Measurements from ENCODE around the gene SLC16A14. TPM values are rescaled to one million over a fixed set of nuclear protein-coding genes. Genes with fewer than 3 reads are reported as not detected.
A peak's percentile ranks its signal among the peaks of the same experiment; 100 is the strongest.

SLC16A14 gene
- polyA plus RNA-seq, 1 donor: 1.9 TPM

- Histone ChIP-seq H3K27ac (ENCODE audit: low read length) (no peak overlapping the region), H3K9me3 (ENCODE audit: control insufficient read depth, low read depth, low read length) (no peaks in the 10 kb centered on the region), H3K4me3 (ENCODE audit: low read length) (no peak overlapping the region), H3K36me3 (ENCODE audit: control insufficient read depth, insufficient read depth, low read length) (no peaks in the 10 kb centered on the region), H3K4me1 (ENCODE audit: control insufficient read depth, insufficient read depth, low read length) (no peaks in the 10 kb centered on the region), H3K27me3 (ENCODE audit: control insufficient read depth, insufficient read depth, low read length) (no peaks in the 10 kb centered on the region)
- DNase-seq: no peak
- 83% methylated on average over 1 of the region's 5 CpGs for WGBS (ENCODE audit: insufficient coverage, low lambda C conversion rate)
These were observed 25.7 kb downstream of the SLC16A14 start for GRCh38 chr2:230043025-230043424.

- Histone ChIP-seq H3K4me3 (ENCODE audit: low read length) (no peak overlapping the region), H3K9me3 (ENCODE audit: control insufficient read depth, low read depth, low read length) (no peaks in the 10 kb centered on the region), H3K36me3 (ENCODE audit: control insufficient read depth, insufficient read depth, low read length) (no peaks in the 10 kb centered on the region), H3K27ac (ENCODE audit: low read length) (no peak overlapping the region), H3K27me3 (ENCODE audit: control insufficient read depth, insufficient read depth, low read length) (no peaks in the 10 kb centered on the region), H3K4me1 (ENCODE audit: control insufficient read depth, insufficient read depth, low read length) (no peaks in the 10 kb centered on the region)
- no CpG with 5 or more reads among the region's 1 CpG for WGBS (ENCODE audit: insufficient coverage, low lambda C conversion rate)
- no peak for DNase-seq
These were observed 26.5 kb downstream of the SLC16A14 start for GRCh38 chr2:230042195-230042594.

- no peak overlapping the region for H3K4me3 ChIP-seq (ENCODE audit: low read length)
- no peaks in the 10 kb centered on the region for H3K36me3 ChIP-seq (ENCODE audit: control insufficient read depth, insufficient read depth, low read length)
- no peaks in the 10 kb centered on the region for H3K27me3 ChIP-seq (ENCODE audit: control insufficient read depth, insufficient read depth, low read length)
- H3K4me1 ChIP-seq (ENCODE audit: control insufficient read depth, insufficient read depth, low read length): no peaks in the 10 kb centered on the region
- no peaks in the 10 kb centered on the region for H3K9me3 ChIP-seq (ENCODE audit: control insufficient read depth, low read depth, low read length)
- no peak for DNase-seq
- H3K27ac ChIP-seq (ENCODE audit: low read length): no peak overlapping the region
- WGBS (ENCODE audit: insufficient coverage, low lambda C conversion rate): 100% methylated on average over 1 of the region's 4 CpGs
These were observed 45.4 kb downstream of the SLC16A14 start for GRCh38 chr2:230023313-230023712.

- no peaks in the 10 kb centered on the region for H3K9me3 ChIP-seq (ENCODE audit: control insufficient read depth, low read depth, low read length)
- no CpG with 5 or more reads among the region's 3 CpGs for WGBS (ENCODE audit: insufficient coverage, low lambda C conversion rate)
- no peak overlapping the region for H3K4me3 ChIP-seq (ENCODE audit: low read length)
- no peaks in the 10 kb centered on the region for H3K36me3 ChIP-seq (ENCODE audit: control insufficient read depth, insufficient read depth, low read length)
- no peaks in the 10 kb centered on the region for H3K4me1 ChIP-seq (ENCODE audit: control insufficient read depth, insufficient read depth, low read length)
- DNase-seq: no peak
- no peaks in the 10 kb centered on the region for H3K27me3 ChIP-seq (ENCODE audit: control insufficient read depth, insufficient read depth, low read length)
- H3K27ac ChIP-seq (ENCODE audit: low read length): no peak overlapping the region
These were observed 49.0 kb downstream of the SLC16A14 start for GRCh38 chr2:230019742-230020141.

GRCh38 chr2:230018153-230018552 is 50.6 kb downstream of the SLC16A14 start:
- Histone ChIP-seq H3K27me3 (ENCODE audit: control insufficient read depth, insufficient read depth, low read length) (no peaks in the 10 kb centered on the region), H3K9me3 (ENCODE audit: control insufficient read depth, low read depth, low read length) (no peaks in the 10 kb centered on the region), H3K4me1 (ENCODE audit: control insufficient read depth, insufficient read depth, low read length) (no peaks in the 10 kb centered on the region), H3K36me3 (ENCODE audit: control insufficient read depth, insufficient read depth, low read length) (no peaks in the 10 kb centered on the region), H3K4me3 (ENCODE audit: low read length) (no peak overlapping the region), H3K27ac (ENCODE audit: low read length) (no peak overlapping the region)
- WGBS (ENCODE audit: insufficient coverage, low lambda C conversion rate): no CpG with 5 or more reads among the region's 4 CpGs
- no peak for DNase-seq

- no peak for DNase-seq
- Histone ChIP-seq H3K9me3 (ENCODE audit: control insufficient read depth, low read depth, low read length) (no peaks in the 10 kb centered on the region), H3K27ac (ENCODE audit: low read length) (no peak overlapping the region), H3K36me3 (ENCODE audit: control insufficient read depth, insufficient read depth, low read length) (no peaks in the 10 kb centered on the region), H3K4me1 (ENCODE audit: control insufficient read depth, insufficient read depth, low read length) (no peaks in the 10 kb centered on the region), H3K4me3 (ENCODE audit: low read length) (no peak overlapping the region), H3K27me3 (ENCODE audit: control insufficient read depth, insufficient read depth, low read length) (no peaks in the 10 kb centered on the region)
These were observed 51.9 kb downstream of the SLC16A14 start for GRCh38 chr2:230016844-230017243.

- H3K27ac ChIP-seq (ENCODE audit: low read length): no peak overlapping the region
- no peaks in the 10 kb centered on the region for H3K36me3 ChIP-seq (ENCODE audit: control insufficient read depth, insufficient read depth, low read length)
- no peaks in the 10 kb centered on the region for H3K27me3 ChIP-seq (ENCODE audit: control insufficient read depth, insufficient read depth, low read length)
- no peaks in the 10 kb centered on the region for H3K4me1 ChIP-seq (ENCODE audit: control insufficient read depth, insufficient read depth, low read length)
- no peaks in the 10 kb centered on the region for H3K9me3 ChIP-seq (ENCODE audit: control insufficient read depth, low read depth, low read length)
- H3K4me3 ChIP-seq (ENCODE audit: low read length): no peak overlapping the region
- 100% methylated on average over 1 of the region's 10 CpGs for WGBS (ENCODE audit: insufficient coverage, low lambda C conversion rate)
- no peak for DNase-seq
These were observed 56.3 kb downstream of the SLC16A14 start for GRCh38 chr2:230012267-230012884.

- Histone ChIP-seq H3K9me3 (ENCODE audit: control insufficient read depth, low read depth, low read length) (no peaks in the 10 kb centered on the region), H3K36me3 (ENCODE audit: control insufficient read depth, insufficient read depth, low read length) (no peaks in the 10 kb centered on the region), H3K27me3 (ENCODE audit: control insufficient read depth, insufficient read depth, low read length) (no peaks in the 10 kb centered on the region), H3K4me1 (ENCODE audit: control insufficient read depth, insufficient read depth, low read length) (no peaks in the 10 kb centered on the region), H3K4me3 (ENCODE audit: low read length) (no peak overlapping the region), H3K27ac (ENCODE audit: low read length) (no peak overlapping the region)
- WGBS (ENCODE audit: insufficient coverage, low lambda C conversion rate): no CpG with 5 or more reads among the region's 1 CpG
- DNase-seq: no peak
These were observed 57.1 kb downstream of the SLC16A14 start for GRCh38 chr2:230011617-230012016.

- no CpG with 5 or more reads among the region's 6 CpGs for WGBS (ENCODE audit: insufficient coverage, low lambda C conversion rate)
- DNase-seq: no peak
These were observed 58.2 kb downstream of the SLC16A14 start for GRCh38 chr2:230010501-230010900.

GRCh38 chr2:230008708-230009066 is 60.0 kb downstream of the SLC16A14 start:
- Histone ChIP-seq H3K27me3 (ENCODE audit: control insufficient read depth, insufficient read depth, low read length) (no peaks in the 10 kb centered on the region), H3K4me3 (ENCODE audit: low read length) (no peak overlapping the region), H3K36me3 (ENCODE audit: control insufficient read depth, insufficient read depth, low read length) (no peaks in the 10 kb centered on the region), H3K9me3 (ENCODE audit: control insufficient read depth, low read depth, low read length) (no peaks in the 10 kb centered on the region), H3K4me1 (ENCODE audit: control insufficient read depth, insufficient read depth, low read length) (no peaks in the 10 kb centered on the region), H3K27ac (ENCODE audit: low read length) (no peak overlapping the region)
- 80% methylated on average over 1 of the region's 1 CpG for WGBS (ENCODE audit: insufficient coverage, low lambda C conversion rate)
- DNase-seq: no peak

More at GRCh38 chr2:230010501-230010900, 58.2 kb downstream of the SLC16A14 start:
- H3K27ac ChIP-seq (ENCODE audit: low read length): no peak overlapping the region
- no peaks in the 10 kb centered on the region for H3K4me1 ChIP-seq (ENCODE audit: control insufficient read depth, insufficient read depth, low read length)
- no peaks in the 10 kb centered on the region for H3K36me3 ChIP-seq (ENCODE audit: control insufficient read depth, insufficient read depth, low read length)
- H3K9me3 ChIP-seq (ENCODE audit: control insufficient read depth, low read depth, low read length): no peaks in the 10 kb centered on the region
- no peak overlapping the region for H3K4me3 ChIP-seq (ENCODE audit: low read length)
- H3K27me3 ChIP-seq (ENCODE audit: control insufficient read depth, insufficient read depth, low read length): no peaks in the 10 kb centered on the region

- Histone ChIP-seq H3K4me1 (ENCODE audit: control insufficient read depth, insufficient read depth, low read length) (no peaks in the 10 kb centered on the region), H3K4me3 (ENCODE audit: low read length) (no peak overlapping the region), H3K9me3 (ENCODE audit: control insufficient read depth, low read depth, low read length) (no peaks in the 10 kb centered on the region), H3K27ac (ENCODE audit: low read length) (no peak overlapping the region), H3K36me3 (ENCODE audit: control insufficient read depth, insufficient read depth, low read length) (no peaks in the 10 kb centered on the region), H3K27me3 (ENCODE audit: control insufficient read depth, insufficient read depth, low read length) (no peaks in the 10 kb centered on the region)
- WGBS (ENCODE audit: insufficient coverage, low lambda C conversion rate): 49% methylated on average over 3 of the region's 12 CpGs
- DNase-seq: peak; percentile 35 to 40
These were observed 60.6 kb downstream of the SLC16A14 start for GRCh38 chr2:230007931-230008707.
